ENCODE measurements around the gene ZFYVE9. TPM values are rescaled to one million over a fixed set of nuclear protein-coding genes. Genes with fewer than 3 reads are reported as not detected.

ZFYVE9 gene
- total RNA-seq, 4 donors from 2014 or later, result 22.8 to 37.0 (median 28.2) TPM

DNA sequence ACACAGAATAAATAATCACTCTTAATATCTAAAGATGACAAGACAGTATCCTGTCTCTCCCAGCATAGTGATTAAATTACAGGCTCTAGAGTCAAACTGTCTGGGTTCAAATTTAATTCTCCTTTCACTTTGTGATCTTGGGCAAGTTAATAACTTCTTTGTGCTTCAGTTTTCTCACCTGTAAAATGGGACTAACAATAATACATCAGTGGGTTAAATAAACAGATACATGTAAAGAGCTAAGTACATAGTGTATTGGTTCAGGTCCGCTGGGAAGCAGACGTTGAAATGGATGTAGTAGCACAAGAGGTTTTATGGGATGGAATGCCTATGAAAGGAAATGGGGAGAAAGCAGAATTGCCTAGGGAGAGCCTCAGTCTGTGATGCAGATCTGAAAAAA, 10.7 kb downstream of the ZFYVE9 start:
- no peak for DNase-seq
- in situ Hi-C loops (cut with MboI; ENCODE audit: low pct_ligation_motif_present in 1 of 4, low pct_unique_long_range_greater_than_20kb in 1 of 4, low sequenced_read_pairs in 3 of 4), result no loop called here
- H3K36me3 ChIP-seq, result no peaks in the 10 kb centered on the region
- peaks cover 0 to 12% (median 0%) of the 10 kb centered on the region in 4 donors for H3K4me1 ChIP-seq
- no peaks in the 10 kb centered on the region for H3K9me3 ChIP-seq
- H3K4me3 ChIP-seq, result no peak overlapping the region
- no peak overlapping the region for H3K27ac ChIP-seq
- 87 to 94% methylated on average over 2 of the region's 2 CpGs for WGBS, 2 donors (ENCODE audit: low coverage in 1 of 2)
- intact Hi-C loops (cut with DNase I; ENCODE audit: low total_unique reads), result no loop called here
- H3K27me3 ChIP-seq, result no peaks in the 10 kb centered on the region
- TF ChIP-seq POLR2AphosphoS5 (IDR thresholded peaks at IDR 0.05), result no peak
- no peak for TF ChIP-seq CTCF (IDR thresholded peaks at IDR 0.05)
- TF ChIP-seq POLR2A (IDR thresholded peaks at IDR 0.05), result no peak
- no peak for TF ChIP-seq EP300 (IDR thresholded peaks at IDR 0.05; ENCODE audit: low read depth)

DNA sequence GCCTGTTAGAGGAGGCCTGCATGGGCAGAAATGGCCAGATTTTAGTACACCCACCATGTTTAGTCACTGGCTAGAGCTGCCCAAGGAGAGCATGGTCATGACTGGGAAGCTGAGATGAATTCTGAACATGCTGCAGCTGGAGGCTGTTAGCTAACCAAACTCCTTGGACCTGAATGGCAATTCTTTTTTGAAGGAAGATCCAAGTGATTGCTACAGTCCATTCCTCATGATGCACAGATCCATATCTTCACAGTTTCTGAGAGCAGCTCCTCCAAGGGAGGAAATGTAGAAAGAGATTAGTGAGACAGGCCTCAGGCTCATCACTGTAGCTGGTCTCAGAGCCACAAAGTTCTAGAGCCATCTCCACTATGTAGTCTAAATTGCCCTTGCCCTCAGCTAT, 11.1 kb downstream of the ZFYVE9 start:
- TF ChIP-seq EP300 (IDR thresholded peaks at IDR 0.05; ENCODE audit: low read depth), result no peak
- no peak for TF ChIP-seq POLR2A (IDR thresholded peaks at IDR 0.05)
- no peak for TF ChIP-seq POLR2AphosphoS5 (IDR thresholded peaks at IDR 0.05)
- TF ChIP-seq CTCF (IDR thresholded peaks at IDR 0.05), result no peak
- no peak for DNase-seq
- H3K9me3 ChIP-seq, result no peaks in the 10 kb centered on the region
- no peaks in the 10 kb centered on the region for H3K27me3 ChIP-seq
- in situ Hi-C loops (cut with MboI; ENCODE audit: low pct_ligation_motif_present in 1 of 4, low pct_unique_long_range_greater_than_20kb in 1 of 4, low sequenced_read_pairs in 3 of 4) (no loop called here), intact Hi-C loops (cut with DNase I; ENCODE audit: low total_unique reads) (no loop called here)
- no peak overlapping the region for H3K27ac ChIP-seq
- H3K4me1 ChIP-seq, result peaks cover 0 to 16% (median 2%) of the 10 kb centered on the region in 4 donors
- no peak overlapping the region for H3K4me3 ChIP-seq
- H3K36me3 ChIP-seq, result no peaks in the 10 kb centered on the region

DNA sequence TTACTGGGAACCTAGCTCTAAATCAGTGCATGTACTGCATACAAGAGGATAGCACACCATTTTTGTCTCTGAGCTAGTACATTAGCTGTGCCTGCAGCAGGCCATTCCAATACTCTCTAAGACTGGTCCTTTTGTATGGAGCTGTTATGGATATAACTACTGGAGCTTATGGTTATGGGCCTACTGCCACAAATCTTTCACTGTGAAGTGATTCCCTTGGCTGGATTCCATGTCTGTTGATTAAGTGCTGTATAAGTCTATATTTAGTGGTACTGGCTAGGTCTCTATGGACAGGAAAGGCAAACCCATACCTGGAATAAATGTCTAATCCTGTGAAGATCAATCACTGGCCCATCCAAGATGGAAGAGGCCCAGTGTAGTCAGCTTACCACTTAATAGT, 12.0 kb downstream of the ZFYVE9 start:
- Histone ChIP-seq H3K9me3 (no peaks in the 10 kb centered on the region), H3K4me1 (peaks cover 0 to 19% (median 4%) of the 10 kb centered on the region in 4 donors), H3K27me3 (no peaks in the 10 kb centered on the region), H3K36me3 (no peaks in the 10 kb centered on the region), H3K27ac (no peak overlapping the region), H3K4me3 (no peak overlapping the region)
- intact Hi-C loops (cut with DNase I; ENCODE audit: low total_unique reads), result no loop called here
- no peak for DNase-seq
- TF ChIP-seq CTCF (IDR thresholded peaks at IDR 0.05) (no peak), EP300 (IDR thresholded peaks at IDR 0.05; ENCODE audit: low read depth) (no peak), POLR2AphosphoS5 (IDR thresholded peaks at IDR 0.05) (no peak), POLR2A (IDR thresholded peaks at IDR 0.05) (no peak)
- in situ Hi-C loops (cut with MboI; ENCODE audit: low pct_ligation_motif_present in 1 of 4, low pct_unique_long_range_greater_than_20kb in 1 of 4, low sequenced_read_pairs in 3 of 4), result no loop called here

GRCh38 chr1:52156460-52156859, 14.6 kb downstream of the ZFYVE9 start:
- 60 to 88% methylated on average over 1 to 3 of the region's 3 CpGs for WGBS, 2 donors (ENCODE audit: low coverage in 1 of 2)
- Histone ChIP-seq H3K36me3 (no peaks in the 10 kb centered on the region), H3K4me1 (peaks cover 0 to 19% (median 4%) of the 10 kb centered on the region in 4 donors), H3K4me3 (no peak overlapping the region), H3K27me3 (no peaks in the 10 kb centered on the region), H3K27ac (no peak overlapping the region), H3K9me3 (no peaks in the 10 kb centered on the region)
- TF ChIP-seq EP300 (IDR thresholded peaks at IDR 0.05; ENCODE audit: low read depth), result no peak
- no peak for TF ChIP-seq POLR2A (IDR thresholded peaks at IDR 0.05)
- TF ChIP-seq POLR2AphosphoS5 (IDR thresholded peaks at IDR 0.05), result no peak
- no peak for TF ChIP-seq CTCF (IDR thresholded peaks at IDR 0.05)
- no peak for DNase-seq
- intact Hi-C loops (cut with DNase I; ENCODE audit: low total_unique reads), result no loop called here
- in situ Hi-C loops (cut with MboI; ENCODE audit: low pct_ligation_motif_present in 1 of 4, low pct_unique_long_range_greater_than_20kb in 1 of 4, low sequenced_read_pairs in 3 of 4), result no loop called here

Data from transverse colon (tissue), 4 donors.